GM18867 (cell line): ENCODE measurements around the gene CANT1.
"Not testable (repeated sequence)": the region's sequence is repeated elsewhere in the genome, so short reads cannot be mapped to it uniquely, and the experiment has no call there.

Source experiments
- ATAC-seq: cut with Tn5 transposase; IDR thresholded peaks from one replicate; pipeline ENCODE4 v1.9.1; 2021; ENCODE audit warnings: mild to moderate bottlenecking, moderate library complexity; ENCODE audit not compliant: unreplicated experiment

The CANT1 gene

GRCh38 chr17:78962984-78963348, 46.6 kb downstream of the CANT1 start:
- ATAC-seq, result not testable (repeated sequence)

- ATAC-seq, result no peak
Measured at GRCh38 chr17:78962345-78962983, 47.1 kb downstream of the CANT1 start.

GRCh38 chr17:78961571-78961970, 48.0 kb downstream of the CANT1 start:
- no peak for ATAC-seq

GRCh38 chr17:78960928-78961327, 48.6 kb downstream of the CANT1 start:
- no peak for ATAC-seq

- no peak for ATAC-seq
Measured at GRCh38 chr17:78959803-78960202, 49.8 kb downstream of the CANT1 start.

- no peak for ATAC-seq
Measured at GRCh38 chr17:78958641-78959127, 50.9 kb downstream of the CANT1 start.

GRCh38 chr17:78957128-78957527, 52.4 kb downstream of the CANT1 start:
- ATAC-seq, result no peak

GRCh38 chr17:78956254-78956653, 53.3 kb downstream of the CANT1 start:
- no peak for ATAC-seq

GRCh38 chr17:78954684-78955083, 54.9 kb downstream of the CANT1 start:
- ATAC-seq, result no peak

- no peak for ATAC-seq
Measured at GRCh38 chr17:78953356-78954350, 55.9 kb downstream of the CANT1 start.

- no peak for ATAC-seq
Measured at GRCh38 chr17:78952706-78953105, 56.9 kb downstream of the CANT1 start.

- ATAC-seq, result no peak
Measured at GRCh38 chr17:78951967-78952551, 57.5 kb downstream of the CANT1 start.

- no peak for ATAC-seq
Measured at GRCh38 chr17:78950870-78951269, 58.7 kb downstream of the CANT1 start.

- ATAC-seq, result no peak
Measured at GRCh38 chr17:78947235-78948149, 62.1 kb downstream of the CANT1 start.

- ATAC-seq, result no peak
Measured at GRCh38 chr17:78946631-78947030, 62.9 kb downstream of the CANT1 start.

GRCh38 chr17:78946131-78946530, 63.4 kb downstream of the CANT1 start:
- no peak for ATAC-seq

GRCh38 chr17:78945455-78945854, 64.1 kb downstream of the CANT1 start:
- ATAC-seq, result not testable (repeated sequence)

- no peak for ATAC-seq
Measured at GRCh38 chr17:78944956-78945355, 64.6 kb downstream of the CANT1 start.

GRCh38 chr17:78944026-78944425, 65.5 kb downstream of the CANT1 start:
- no peak for ATAC-seq
